ENCODE measurements around the gene RGPD8. TPM values are rescaled to one million over a fixed set of nuclear protein-coding genes. Genes with fewer than 3 reads are reported as not detected.

The RGPD8 gene
- total and polyA plus RNA-seq, 2 donors, result 3.8 to 55.9 TPM

DNA sequence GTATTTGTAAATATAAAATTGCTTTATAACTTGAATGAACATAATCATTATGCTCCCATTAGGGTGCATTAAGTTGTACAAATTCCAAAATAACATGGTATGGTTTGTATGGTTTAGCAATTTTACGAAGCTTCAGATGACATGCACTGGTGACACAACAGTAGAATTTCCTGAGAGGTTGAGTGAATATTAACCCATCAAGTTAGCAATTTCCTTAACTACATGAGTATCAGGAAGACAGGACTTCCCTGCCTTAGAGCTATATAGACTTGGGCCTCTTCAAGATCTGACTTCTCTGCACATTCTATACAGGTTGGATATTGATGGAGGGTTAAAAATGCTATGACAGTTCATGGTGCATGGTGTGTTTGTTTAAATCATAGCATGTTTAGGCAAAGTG lies 97.8 kb downstream of the RGPD8 start:
- Histone ChIP-seq H3K4me3 (ENCODE audit: low read depth, low read length) (no peak overlapping the region), H3K4me1 (ENCODE audit: insufficient read depth) (no peaks in the 10 kb centered on the region), H3K27ac (ENCODE audit: low read depth) (no peak overlapping the region), H3K36me3 (ENCODE audit: insufficient read depth) (peaks cover 2% of the 10 kb centered on the region)
- DNase-seq (ENCODE audit: extremely low spot score), result no peak
- 93% methylated on average over 1 of the region's 1 CpG for WGBS

DNA sequence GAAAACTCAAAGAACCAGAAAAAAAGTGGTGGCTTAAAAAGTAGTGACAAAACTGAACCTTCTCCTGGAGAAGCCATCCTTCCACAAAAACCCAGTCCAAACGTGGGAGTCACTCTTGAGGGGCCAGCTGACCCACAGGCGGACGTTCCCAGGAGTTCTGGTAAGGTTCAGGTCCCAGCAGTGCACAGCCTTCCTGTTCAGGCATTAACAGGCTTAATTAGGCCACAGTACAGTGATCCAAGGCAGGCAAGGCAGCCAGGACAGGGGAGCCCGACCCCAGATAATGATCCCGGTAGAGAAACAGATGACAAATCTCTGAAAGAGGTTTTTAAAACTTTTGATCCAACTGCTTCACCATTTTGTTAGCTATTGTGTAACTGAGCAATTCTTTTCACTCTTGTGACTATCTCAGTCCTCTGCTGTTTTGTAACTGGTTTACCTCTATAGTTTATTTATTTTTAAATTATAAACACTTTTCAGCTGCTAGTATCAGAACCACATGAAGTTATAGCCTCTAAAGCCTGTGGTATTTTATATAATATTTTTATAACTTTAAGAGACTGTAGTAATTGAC lies 101.2 kb downstream of the RGPD8 start:
- no peak overlapping the region for H3K27ac ChIP-seq (ENCODE audit: low read depth)
- peaks cover 4% of the 10 kb centered on the region for H3K36me3 ChIP-seq (ENCODE audit: insufficient read depth)
- no peak overlapping the region for H3K4me3 ChIP-seq (ENCODE audit: low read depth, low read length)
- no peak for DNase-seq (ENCODE audit: extremely low spot score)
- no peaks in the 10 kb centered on the region for H3K4me1 ChIP-seq (ENCODE audit: insufficient read depth)
- WGBS, result 64% methylated on average over 5 of the region's 5 CpGs

DNA sequence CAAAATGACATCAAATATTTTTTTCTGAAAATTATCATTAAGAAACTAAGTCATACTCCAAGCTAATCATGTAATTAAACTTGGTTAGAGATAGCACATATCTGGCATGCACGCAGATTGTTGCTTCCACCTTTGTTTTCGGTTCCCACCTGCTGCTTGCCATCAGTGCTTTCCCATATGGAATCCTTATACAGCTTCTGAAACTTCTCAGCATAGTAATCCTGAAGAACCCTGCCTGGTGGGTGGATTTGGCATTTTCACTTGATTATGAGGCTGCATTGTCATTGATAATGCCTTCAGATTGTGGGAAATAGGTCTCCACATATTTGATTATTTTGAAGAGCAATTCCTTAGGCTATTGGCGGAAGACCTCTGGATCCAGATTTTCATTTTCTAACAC lies 110.5 kb downstream of the RGPD8 start:
- no peak overlapping the region for H3K4me3 ChIP-seq (ENCODE audit: low read depth, low read length)
- no peak overlapping the region for H3K27ac ChIP-seq (ENCODE audit: low read depth)
- H3K36me3 ChIP-seq (ENCODE audit: insufficient read depth), result peaks cover 2% of the 10 kb centered on the region
- H3K4me1 ChIP-seq (ENCODE audit: insufficient read depth), result no peaks in the 10 kb centered on the region
- DNase-seq (ENCODE audit: extremely low spot score), result no peak
- WGBS, result 96% methylated on average over 3 of the region's 3 CpGs

DNA sequence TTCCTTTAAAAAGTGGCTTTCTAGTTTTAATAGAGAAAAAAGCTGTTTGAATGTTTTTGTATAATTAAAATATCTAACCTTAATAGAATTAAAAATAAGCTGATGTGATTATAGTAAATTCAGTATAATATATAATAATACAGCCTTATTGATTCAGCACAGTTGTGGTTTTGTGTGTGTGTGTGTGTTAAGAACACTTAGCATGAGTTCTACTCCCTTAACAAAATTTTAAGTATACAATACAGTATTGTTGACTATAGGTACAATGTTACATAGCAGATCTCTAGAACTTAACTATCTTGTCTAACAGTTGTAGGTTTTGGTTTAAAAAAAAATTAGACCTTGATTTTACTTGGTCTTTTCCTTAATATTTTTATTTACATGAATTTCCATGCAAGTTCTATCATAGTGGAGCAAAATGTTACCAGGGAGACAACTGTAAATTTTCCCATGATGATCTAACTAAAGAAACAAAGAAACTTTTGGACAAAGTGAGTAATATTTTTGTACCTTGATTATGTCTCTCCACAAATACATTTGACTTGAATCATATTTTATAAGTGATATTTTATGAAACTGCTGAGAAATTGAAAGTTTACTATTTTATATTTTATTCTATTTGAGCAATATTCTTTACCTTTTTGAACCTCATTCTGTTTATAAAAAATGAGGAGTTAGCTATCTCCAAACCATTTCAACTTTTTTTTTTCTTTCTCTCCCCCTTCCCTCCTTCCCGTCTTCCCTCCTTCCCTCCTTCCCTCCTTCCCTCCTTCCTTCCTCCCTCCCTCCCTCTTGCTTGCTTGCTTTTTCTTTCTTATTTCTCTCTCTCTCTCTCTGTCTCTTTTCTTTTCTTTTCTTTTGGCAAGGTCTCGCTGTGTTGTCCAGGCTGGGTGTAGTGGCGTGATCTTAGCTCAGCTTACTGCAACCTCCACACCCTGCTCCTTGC lies 111.8 kb downstream of the RGPD8 start:
- no peak overlapping the region for H3K27ac ChIP-seq (ENCODE audit: low read depth)
- WGBS, result 93% methylated on average over 3 of the region's 3 CpGs
- H3K4me3 ChIP-seq (ENCODE audit: low read depth, low read length), result no peak overlapping the region
- no peaks in the 10 kb centered on the region for H3K4me1 ChIP-seq (ENCODE audit: insufficient read depth)
- no peak for DNase-seq (ENCODE audit: extremely low spot score)
- H3K36me3 ChIP-seq (ENCODE audit: insufficient read depth), result no peaks in the 10 kb centered on the region

Small RNAs within 50 kb of the gene (small RNA-seq; reads per million reads assigned to genes)
- gene AC115115.1, result not detected

Other genes with a start within 250 kb of the RGPD8 start
- gene ZC3H8, start 178.6 kb downstream of the RGPD8 start, total RNA-seq, result 26.3 TPM
- gene ZC3H8, start 178.6 kb downstream of the RGPD8 start, polyA plus RNA-seq, result 5.4 TPM
- 18.4 TPM for gene ZC3H6, start 158.0 kb downstream of the RGPD8 start, total RNA-seq
- 3.3 TPM for gene ZC3H6, start 158.0 kb downstream of the RGPD8 start, polyA plus RNA-seq
- 37.2 TPM for gene TTL, start 48.5 kb upstream of the RGPD8 start, total RNA-seq
- 18.3 TPM for gene TTL, start 48.5 kb upstream of the RGPD8 start, polyA plus RNA-seq
- gene POLR1B, start 108.8 kb upstream of the RGPD8 start, total RNA-seq, result 19.6 TPM
- gene POLR1B, start 108.8 kb upstream of the RGPD8 start, polyA plus RNA-seq, result 6.4 TPM
- 3.4 TPM for gene CHCHD5, start 151.0 kb upstream of the RGPD8 start, total RNA-seq
- 46.0 TPM for gene CHCHD5, start 151.0 kb upstream of the RGPD8 start, polyA plus RNA-seq
- gene SLC20A1, start 212.3 kb upstream of the RGPD8 start, total RNA-seq, result 59.7 TPM
- 19.6 TPM for gene SLC20A1, start 212.3 kb upstream of the RGPD8 start, polyA plus RNA-seq

All from urinary bladder (tissue), 4 donors.